ENCODE results near the gene STIM1. TPM values are rescaled to one million over a fixed set of nuclear protein-coding genes. Genes with fewer than 3 reads are reported as not detected.
A peak's percentile ranks its signal among the peaks of the same experiment; 100 is the strongest.

The STIM1 gene
- total RNA-seq, 3 donors from 2014 or later (not counting 1 experiment from before 2014, with no cell fraction given), result 171 to 187 (median 175) TPM

GRCh38 chr11:3836903-3837302, 18.6 kb upstream of the STIM1 start:
- Histone ChIP-seq H3K4me1 (ENCODE audit: control insufficient read depth, insufficient read depth, low read length) (peaks cover 86% of the 10 kb centered on the region), H3K9me3 (ENCODE audit: control insufficient read depth, insufficient read depth, low read length) (no peaks in the 10 kb centered on the region), H3K27ac (ENCODE audit: low read length) (peak overlapping the region; percentile 84), H3K4me3 (ENCODE audit: low read length) (no peak overlapping the region), H3K36me3 (ENCODE audit: control insufficient read depth, insufficient read depth, low read length) (peaks cover 4% of the 10 kb centered on the region), H3K27me3 (ENCODE audit: control insufficient read depth, insufficient read depth, low read length) (no peaks in the 10 kb centered on the region)
- H3K4me3 Mint-ChIP-seq, result peak overlapping the region; percentile 90
- peak; percentile 39 to 75 for DNase-seq
- H3K27me3 Mint-ChIP-seq (ENCODE audit: low read depth in 2 of 2), result no peaks in the 10 kb centered on the region
- intact Hi-C loops (cut with micrococcal nuclease), result loop anchor here (5.0 kb wide), 2 partner anchors 50 to 110 kb away; no protein-coding TSS in a partner anchor
- no peaks in the 10 kb centered on the region for H3K9me3 Mint-ChIP-seq
- WGBS (ENCODE audit: insufficient coverage), result 9% methylated on average over 5 of the region's 5 CpGs
- peak; percentile 4 to 8 (median 7) for ATAC-seq
- H3K36me3 Mint-ChIP-seq, result no peaks in the 10 kb centered on the region
- peak overlapping the region; percentile 90 to 95 for H3K27ac Mint-ChIP-seq
- H3K4me1 Mint-ChIP-seq, result peaks cover 71 to 85% of the 10 kb centered on the region in 2 donors
- no peak for TF ChIP-seq CTCF (IDR thresholded peaks at IDR 0.05)

GRCh38 chr11:3837793-3838192, 17.7 kb upstream of the STIM1 start:
- H3K4me1 ChIP-seq (ENCODE audit: control insufficient read depth, insufficient read depth, low read length), result peaks cover 82% of the 10 kb centered on the region
- no peak overlapping the region for H3K4me3 ChIP-seq (ENCODE audit: low read length)
- DNase-seq, result no peak
- H3K4me1 Mint-ChIP-seq, result peaks cover 62 to 76% of the 10 kb centered on the region in 2 donors
- H3K27me3 Mint-ChIP-seq (ENCODE audit: low read depth in 2 of 2), result no peaks in the 10 kb centered on the region
- WGBS (ENCODE audit: insufficient coverage), result 0% methylated on average over 1 of the region's 1 CpG
- H3K9me3 ChIP-seq (ENCODE audit: control insufficient read depth, insufficient read depth, low read length), result no peaks in the 10 kb centered on the region
- no peaks in the 10 kb centered on the region for H3K36me3 Mint-ChIP-seq
- peak overlapping the region; percentile 84 for H3K27ac ChIP-seq (ENCODE audit: low read length)
- H3K9me3 Mint-ChIP-seq, result no peaks in the 10 kb centered on the region
- TF ChIP-seq CTCF (IDR thresholded peaks at IDR 0.05), result no peak
- peak overlapping the region; percentile 90 to 95 for H3K27ac Mint-ChIP-seq
- H3K4me3 Mint-ChIP-seq, result peak overlapping the region; percentile 90
- peaks cover 1% of the 10 kb centered on the region for H3K36me3 ChIP-seq (ENCODE audit: control insufficient read depth, insufficient read depth, low read length)
- no peak for ATAC-seq
- H3K27me3 ChIP-seq (ENCODE audit: control insufficient read depth, insufficient read depth, low read length), result no peaks in the 10 kb centered on the region
- intact Hi-C loops (cut with micrococcal nuclease), result loop anchor here (5.0 kb wide), 2 partner anchors 50 to 110 kb away; no protein-coding TSS in a partner anchor

GRCh38 chr11:3838504-3838903, 17.0 kb upstream of the STIM1 start:
- Histone ChIP-seq H3K27me3 (ENCODE audit: control insufficient read depth, insufficient read depth, low read length) (no peaks in the 10 kb centered on the region), H3K27ac (ENCODE audit: low read length) (peak overlapping the region; percentile 84), H3K9me3 (ENCODE audit: control insufficient read depth, insufficient read depth, low read length) (no peaks in the 10 kb centered on the region), H3K4me1 (ENCODE audit: control insufficient read depth, insufficient read depth, low read length) (peaks cover 75% of the 10 kb centered on the region), H3K36me3 (ENCODE audit: control insufficient read depth, insufficient read depth, low read length) (no peaks in the 10 kb centered on the region), H3K4me3 (ENCODE audit: low read length) (peak overlapping the region; percentile 77)
- H3K4me1 Mint-ChIP-seq, result peaks cover 56 to 69% of the 10 kb centered on the region in 2 donors
- intact Hi-C loops (cut with micrococcal nuclease), result loop anchor here (5.0 kb wide), 2 partner anchors 51 to 109 kb away; no protein-coding TSS in a partner anchor
- DNase-seq, result no peak
- peak overlapping the region; percentile 90 to 95 for H3K27ac Mint-ChIP-seq
- peak overlapping the region; percentile 90 for H3K4me3 Mint-ChIP-seq
- H3K27me3 Mint-ChIP-seq (ENCODE audit: low read depth in 2 of 2), result no peaks in the 10 kb centered on the region
- 60% methylated on average over 1 of the region's 2 CpGs for WGBS (ENCODE audit: insufficient coverage)
- no peak for ATAC-seq
- no peaks in the 10 kb centered on the region for H3K9me3 Mint-ChIP-seq
- TF ChIP-seq CTCF (IDR thresholded peaks at IDR 0.05), result no peak
- H3K36me3 Mint-ChIP-seq, result no peaks in the 10 kb centered on the region
